ENCODE data around the gene PAPPA2. TPM values are rescaled to one million over a fixed set of nuclear protein-coding genes. Genes with fewer than 3 reads are reported as not detected.

The PAPPA2 gene
- total and polyA plus RNA-seq, 2 of the 8 experiments (the other 6 are each of a cell fraction or from before 2014, with no cell fraction given): 0.08 to 0.88 TPM

GRCh38 chr1:176735201-176735600, 272.2 kb downstream of the PAPPA2 start:
- Histone ChIP-seq H3K27ac (ENCODE audit: low read depth, low read length) (no peak overlapping the region), H3K23ac (ENCODE audit: insufficient read length) (no peak overlapping the region), H3K27me3 (replicated peaks in 1 of 4; ENCODE audit: control insufficient read depth in 3 of 4, extremely low read depth in 1 of 4, insufficient read depth in 3 of 4, low read length in 3 of 4) (no peaks in the 10 kb centered on the region), H2BK15ac (ENCODE audit: low read length) (no peak overlapping the region), H3K14ac (ENCODE audit: insufficient read length) (no peak overlapping the region), H3K79me2 (ENCODE audit: control insufficient read depth in 1 of 2, insufficient read depth in 2 of 2, low read length in 2 of 2) (no peaks in the 10 kb centered on the region), H3K4ac (replicated peaks; ENCODE audit: insufficient read length, low read depth, low read length) (no peak overlapping the region), H3K9me3 (ENCODE audit: insufficient read depth in 2 of 2, low read depth in 1 of 2, low read length in 1 of 2) (no peaks in the 10 kb centered on the region), H3K18ac (ENCODE audit: extremely low read depth, low read length) (no peak overlapping the region), H4K8ac (ENCODE audit: extremely low read depth, insufficient read depth, low read length) (no peak overlapping the region), H4K5ac (ENCODE audit: insufficient read length, low read depth, low read length) (no peak overlapping the region), H3K56ac (replicated peaks; ENCODE audit: insufficient read length, low read depth, low read length) (no peak overlapping the region), H4K91ac (replicated peaks; ENCODE audit: insufficient read length, low read length) (no peak overlapping the region), H3K4me2 (ENCODE audit: insufficient read depth in 1 of 2, low read depth in 2 of 2, low read length in 2 of 2) (no peak overlapping the region), H3K4me3 (ENCODE audit: extremely low read depth in 1 of 4, insufficient read depth in 2 of 4, low read depth in 3 of 4, low read length in 4 of 4) (no peak overlapping the region), H4K20me1 (replicated peaks in 1 of 2; ENCODE audit: control insufficient read depth in 1 of 2, insufficient read depth in 2 of 2, low read length in 2 of 2) (no peaks in the 10 kb centered on the region), H3K36me3 (ENCODE audit: control insufficient read depth in 2 of 4, insufficient read depth in 4 of 4, low read length in 3 of 4) (no peaks in the 10 kb centered on the region), H3K9ac (replicated peaks in 1 of 4; ENCODE audit: extremely low read depth in 1 of 4, low read depth in 3 of 4, low read length in 3 of 4) (no peak overlapping the region), H2AK5ac (ENCODE audit: low read depth, low read length) (no peak overlapping the region), H2AFZ (ENCODE audit: low read length) (no peak overlapping the region), H3K79me1 (ENCODE audit: low read depth, low read length) (no peaks in the 10 kb centered on the region), H2BK12ac (ENCODE audit: low read depth, low read length) (no peak overlapping the region), H2BK120ac (replicated peaks; ENCODE audit: low read depth, low read length) (no peak overlapping the region), H3K4me1 (replicated peaks in 1 of 4; ENCODE audit: control insufficient read depth in 3 of 4, insufficient read depth in 4 of 4, low read length in 3 of 4) (no peaks in the 10 kb centered on the region), H2BK20ac (ENCODE audit: low read length) (no peak overlapping the region), H3K23me2 (ENCODE audit: low read depth, low read length) (no peaks in the 10 kb centered on the region), H2BK5ac (ENCODE audit: low read depth, low read length) (no peak overlapping the region)
- no peak for DNase-seq (ENCODE audit: low read depth in 1 of 2, low spot score in 2 of 2)
- WGBS, 2 experiments (ENCODE audit: extremely low coverage in 1 of 2, insufficient coverage in 1 of 2, insufficient read length in 1 of 2, insufficient replicate concordance in 2 of 2, low coverage in 1 of 2, low lambda C conversion rate in 2 of 2, missing lambda C conversion rate in 1 of 2): 57% methylated on average over 1 of the region's 1 CpG; no CpG with 5 or more reads in 1 of the 2 experiments
- ChIA-PET CTCF (ENCODE audit: partially characterized antibody) (interaction anchor here (0.6 to 1.1 kb wide), 3 partner anchors 25 to 175 kb away, joined by 3 read pairs; no protein-coding TSS in a partner anchor), POLR2A (ENCODE audit: partially characterized antibody) (no interaction called here)
- no peak for FAIRE-seq
- TF ChIP-seq CBX5 (IDR thresholded peaks at IDR 0.05; ENCODE audit: low read depth, low read length) (no peak), CTBP2 (IDR thresholded peaks at IDR 0.05; ENCODE audit: borderline replicate concordance, insufficient read depth, insufficient read length, low read length) (no peak), FOSL1 (IDR thresholded peaks at IDR 0.05; ENCODE audit: insufficient read depth, low read depth, low read length) (no peak), POLR2A (IDR thresholded peaks at IDR 0.05; ENCODE audit: control extremely low read depth in 1 of 2, low read depth in 2 of 2, low read length in 2 of 2) (no peak), SP4 (IDR thresholded peaks at IDR 0.05; ENCODE audit: low read length) (no peak), EP300 (IDR thresholded peaks at IDR 0.05; ENCODE audit: borderline replicate concordance in 1 of 2, low read depth in 2 of 2, low read length in 2 of 2) (no peak), EZH2 (IDR thresholded peaks at IDR 0.05; ENCODE audit: low read depth, low read length, severe bottlenecking) (no peak), POU5F1 (IDR thresholded peaks at IDR 0.05; ENCODE audit: low read depth, low read length) (no peak), HDAC2 (IDR thresholded peaks at IDR 0.05; ENCODE audit: borderline replicate concordance in 1 of 2, low read depth in 2 of 2, low read length in 2 of 2) (no peak), RNF2 (IDR thresholded peaks at IDR 0.05; ENCODE audit: borderline replicate concordance, low read depth, low read length, missing control alignments, poor library complexity, severe bottlenecking) (no peak), KDM4A (IDR thresholded peaks at IDR 0.05; ENCODE audit: low read depth, low read length, severe bottlenecking) (no peak), NRF1 (IDR thresholded peaks at IDR 0.05; ENCODE audit: low read depth, low read length) (no peak)
